Kidney epithelial cell (primary cell): ENCODE measurements around the gene OSBPL2. TPM values are rescaled to one million over a fixed set of nuclear protein-coding genes. Genes with fewer than 3 reads are reported as not detected.

Experiments
- DNase-seq: peaks from one replicate; pipeline ENCODE4 v3.0.0-alpha.2; 2010; ENCODE audit warnings: low read depth
- H3K27me3 ChIP-seq: 2 replicates; pipeline ENCODE4 v1.6.0; 2011; ENCODE audit warnings: low read length; ENCODE audit not compliant: control insufficient read depth, insufficient read depth
- H3K36me3 ChIP-seq: 2 replicates; pipeline ENCODE4 v1.5.1; 2011; ENCODE audit warnings: low read length; ENCODE audit not compliant: control insufficient read depth, insufficient read depth
- H3K4me3 ChIP-seq: 2 replicates; pipeline ENCODE4 v1.5.1; 2011; ENCODE audit warnings: low read depth, mild to moderate bottlenecking, control low read depth, low read length
- total RNA-seq: library from RNA; depleted of rRNA; stranded (reverse); fragments of >200 nt; gene quantifications from 2 replicates; pipeline ENCODE4 v1.2.3, GENCODE V29; 2015
- TF ChIP-seq, protein P1 (sequence below): IDR thresholded peaks from 2 replicates; pipeline ENCODE4 v1.5.1; 2011; ENCODE audit warnings: mild to moderate bottlenecking, moderate library complexity, low read length, control low read depth, inconsistent platforms; ENCODE audit not compliant: insufficient read depth, poor library complexity, severe bottlenecking

Gene OSBPL2
- total RNA-seq, 1 donor from 2014 or later, result 26.5 TPM

DNA sequence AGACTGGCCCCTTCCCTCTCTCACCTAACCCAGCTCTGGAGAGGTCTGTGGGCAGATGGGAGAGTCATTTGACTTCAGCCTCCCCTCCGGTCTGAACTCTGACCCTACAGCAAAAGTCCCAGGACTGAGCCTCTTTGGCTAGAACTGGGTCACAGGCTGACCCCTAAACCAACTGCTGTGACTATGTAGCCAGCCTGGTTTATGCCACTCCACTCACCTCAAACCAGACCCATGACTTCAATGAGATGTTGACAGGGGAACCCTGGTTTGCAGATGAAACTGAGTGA is 864 bp upstream of the OSBPL2 start:
- Histone ChIP-seq H3K36me3 (no peaks in the 10 kb centered on the region), H3K4me3 (no peak overlapping the region)

DNA sequence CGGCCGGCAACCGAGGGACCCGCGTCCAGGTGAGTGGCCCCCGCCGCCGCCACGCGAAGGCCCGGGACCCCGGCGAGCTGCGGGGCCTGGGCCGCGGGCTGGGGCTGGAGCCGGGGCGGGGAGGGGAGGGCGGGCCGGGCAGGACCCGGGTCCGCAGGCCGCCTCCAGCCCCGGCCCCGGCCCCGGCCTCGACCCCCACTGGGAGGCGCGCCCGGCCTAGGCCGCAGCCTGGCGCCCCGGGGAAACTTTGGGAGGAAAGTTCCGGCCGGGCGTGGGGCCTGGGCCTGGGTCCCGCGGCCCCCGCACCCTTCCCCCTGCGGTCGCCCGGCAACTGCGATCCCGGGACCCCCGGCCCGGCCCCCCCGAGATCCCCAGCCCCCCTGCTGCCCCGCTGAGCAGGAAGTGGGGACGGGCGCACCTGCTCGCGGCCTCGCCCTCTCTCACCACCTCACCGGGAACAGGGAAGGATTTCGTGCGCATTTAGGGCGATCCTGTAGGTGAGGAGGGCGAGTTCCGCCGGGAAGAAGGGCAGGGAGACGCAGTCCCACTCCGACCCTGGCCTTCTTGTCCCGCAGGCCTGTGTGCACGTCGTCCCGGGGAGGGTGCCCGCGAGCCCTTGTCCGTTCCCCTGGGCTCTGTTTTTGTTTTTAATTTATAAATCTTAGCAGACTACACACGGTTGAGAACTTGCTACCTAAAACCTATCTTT is 402 bp downstream of the OSBPL2 start:
- TF ChIP-seq, protein P1, sequence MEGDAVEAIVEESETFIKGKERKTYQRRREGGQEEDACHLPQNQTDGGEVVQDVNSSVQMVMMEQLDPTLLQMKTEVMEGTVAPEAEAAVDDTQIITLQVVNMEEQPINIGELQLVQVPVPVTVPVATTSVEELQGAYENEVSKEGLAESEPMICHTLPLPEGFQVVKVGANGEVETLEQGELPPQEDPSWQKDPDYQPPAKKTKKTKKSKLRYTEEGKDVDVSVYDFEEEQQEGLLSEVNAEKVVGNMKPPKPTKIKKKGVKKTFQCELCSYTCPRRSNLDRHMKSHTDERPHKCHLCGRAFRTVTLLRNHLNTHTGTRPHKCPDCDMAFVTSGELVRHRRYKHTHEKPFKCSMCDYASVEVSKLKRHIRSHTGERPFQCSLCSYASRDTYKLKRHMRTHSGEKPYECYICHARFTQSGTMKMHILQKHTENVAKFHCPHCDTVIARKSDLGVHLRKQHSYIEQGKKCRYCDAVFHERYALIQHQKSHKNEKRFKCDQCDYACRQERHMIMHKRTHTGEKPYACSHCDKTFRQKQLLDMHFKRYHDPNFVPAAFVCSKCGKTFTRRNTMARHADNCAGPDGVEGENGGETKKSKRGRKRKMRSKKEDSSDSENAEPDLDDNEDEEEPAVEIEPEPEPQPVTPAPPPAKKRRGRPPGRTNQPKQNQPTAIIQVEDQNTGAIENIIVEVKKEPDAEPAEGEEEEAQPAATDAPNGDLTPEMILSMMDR, result no peak
- Histone ChIP-seq H3K4me3 (peak overlapping the region; percentile 86), H3K27me3 (peaks cover 3% of the 10 kb centered on the region), H3K36me3 (no peaks in the 10 kb centered on the region)
- no peak for DNase-seq

More for the DNA sequence above, 864 bp upstream of the OSBPL2 start:
- H3K27me3 ChIP-seq, result peaks cover 4% of the 10 kb centered on the region
- no peak for DNase-seq
- TF ChIP-seq, protein P1, result no peak

DNA sequence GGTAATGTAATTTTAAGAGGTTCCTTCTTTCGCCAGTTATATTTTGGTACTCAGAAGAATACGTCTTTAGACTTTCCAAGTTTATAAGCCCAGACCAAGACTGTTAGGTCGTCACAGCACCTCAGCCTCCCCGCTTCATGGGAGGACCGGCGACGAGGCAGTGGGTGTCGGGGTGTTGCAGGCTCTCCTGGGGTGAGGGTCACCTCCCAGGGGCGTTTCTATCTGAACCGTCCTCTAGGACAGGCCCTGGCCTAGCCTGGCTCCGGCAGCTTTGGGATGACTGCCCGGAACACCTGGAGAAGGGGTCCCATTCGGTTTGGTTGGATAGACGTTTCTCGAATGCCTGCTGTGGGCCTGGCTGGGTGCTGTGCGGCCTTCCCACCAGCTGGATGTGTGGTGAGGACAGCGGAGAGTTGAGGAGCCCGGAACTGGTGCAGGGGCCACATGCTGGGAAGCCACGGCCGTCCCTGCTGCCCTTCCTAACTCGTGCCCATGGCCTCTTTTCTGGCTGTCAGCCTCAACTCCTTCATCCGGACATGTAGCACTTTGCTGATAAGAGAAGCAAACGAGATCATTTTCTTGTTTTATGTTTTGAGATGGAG is 1.1 kb downstream of the OSBPL2 start:
- H3K27me3 ChIP-seq, result peaks cover 3% of the 10 kb centered on the region
- peak overlapping the region; percentile 86 for H3K4me3 ChIP-seq
- DNase-seq, result no peak
- TF ChIP-seq, protein P1, result no peak
- no peaks in the 10 kb centered on the region for H3K36me3 ChIP-seq

DNA sequence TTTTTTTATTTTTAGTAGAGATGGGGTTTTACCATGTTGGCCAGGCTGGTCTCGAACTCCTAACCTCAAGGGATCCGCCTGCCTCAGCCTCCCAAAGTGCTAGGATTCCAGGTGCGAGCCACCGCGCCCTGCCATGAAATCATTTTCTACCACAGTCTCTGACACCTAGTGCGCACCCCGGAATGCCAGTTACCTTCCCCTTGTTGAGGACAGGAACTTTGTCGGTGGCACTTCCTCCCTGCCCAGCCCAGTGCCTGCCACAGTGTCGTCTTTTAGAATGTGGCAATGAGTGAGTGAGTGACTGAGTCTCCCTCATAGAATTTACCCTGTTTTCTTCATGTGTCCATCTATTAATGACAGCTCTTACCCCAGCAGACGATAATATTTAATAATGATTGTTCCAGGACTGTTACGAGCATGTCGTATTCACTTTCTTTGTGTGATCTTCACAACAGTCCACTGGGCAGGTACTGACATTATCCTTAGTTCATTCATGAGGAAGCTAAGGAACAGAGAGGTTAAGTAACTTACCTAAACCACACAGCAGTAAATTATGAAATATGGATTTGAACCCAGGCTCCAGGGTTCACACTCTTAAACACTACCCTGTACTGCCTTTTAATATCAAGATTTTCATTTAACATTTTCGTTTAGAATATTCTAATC is 1.8 kb downstream of the OSBPL2 start:
- Histone ChIP-seq H3K36me3 (no peaks in the 10 kb centered on the region), H3K27me3 (peaks cover under 1% of the 10 kb centered on the region), H3K4me3 (no peak overlapping the region)
- no peak for DNase-seq
- TF ChIP-seq, protein P1, result no peak

DNA sequence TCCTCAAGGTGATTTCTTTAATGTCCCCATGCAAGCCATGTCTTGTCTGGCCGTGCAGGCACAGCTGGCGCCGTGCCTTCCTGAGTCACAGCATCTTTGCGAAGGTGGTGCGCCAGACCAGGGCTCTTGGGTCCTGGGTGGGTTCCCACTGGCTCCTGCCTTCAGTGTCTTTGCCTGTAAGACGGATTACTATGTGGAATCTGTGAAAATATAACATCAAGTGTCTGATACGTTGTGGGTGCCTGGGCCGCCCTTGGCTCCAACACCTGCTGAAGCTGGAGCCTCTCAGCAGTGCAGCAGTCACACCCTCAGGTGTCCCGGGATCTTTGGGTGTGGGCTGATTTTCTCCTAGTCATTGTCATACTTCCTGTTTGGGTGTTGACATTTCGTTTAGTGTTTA is 3.2 kb downstream of the OSBPL2 start:
- Histone ChIP-seq H3K36me3 (no peaks in the 10 kb centered on the region), H3K27me3 (no peaks in the 10 kb centered on the region), H3K4me3 (no peak overlapping the region)
- DNase-seq, result no peak
- TF ChIP-seq, protein P1, result no peak
